ENCODE measurements around the gene SPG11. TPM values are rescaled to one million over a fixed set of nuclear protein-coding genes. Genes with fewer than 3 reads are reported as not detected.
"Not testable (repeated sequence)": the region's sequence is repeated elsewhere in the genome, so short reads cannot be mapped to it uniquely, and the experiment has no call there.

The SPG11 gene
- total and polyA plus RNA-seq, 2 experiments from 2014 or later: 15.7 to 65.1 TPM

DNA sequence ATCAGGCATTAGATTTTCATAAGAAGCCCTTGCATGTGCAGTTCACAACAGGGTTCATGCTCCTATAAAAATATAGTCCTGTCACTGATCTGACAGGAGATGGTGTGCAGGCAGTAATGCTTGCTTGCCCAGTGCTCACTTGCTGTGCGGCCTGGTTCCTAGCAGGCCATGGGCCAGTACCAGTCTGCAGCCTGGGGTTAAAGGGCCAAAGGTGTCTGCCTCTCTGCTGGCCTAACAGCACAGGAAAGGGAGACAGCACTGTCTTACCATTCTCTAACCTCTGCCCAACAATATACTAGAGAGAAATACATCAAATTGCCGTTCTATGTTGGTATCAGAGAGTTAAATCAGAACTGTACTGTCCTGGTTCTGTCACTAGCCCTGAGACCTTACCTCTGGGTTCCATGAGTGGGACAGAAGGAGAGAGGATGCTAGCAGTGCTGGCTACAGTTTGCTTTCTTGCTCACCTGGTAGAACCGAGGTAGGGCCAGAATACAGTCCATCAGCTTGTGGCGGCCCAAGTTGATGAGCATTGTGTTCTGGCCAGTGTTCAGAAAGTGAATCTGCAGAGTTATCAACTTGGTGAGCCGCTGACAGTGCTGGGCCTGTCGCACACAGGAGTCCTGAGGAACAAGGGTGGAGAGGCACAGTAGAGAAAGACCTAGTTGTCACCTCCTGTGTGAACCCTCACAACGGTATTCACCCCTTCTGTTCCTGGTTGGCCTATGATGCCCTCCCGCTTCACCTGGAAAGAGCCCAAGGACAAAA lies 97.9 kb downstream of the SPG11 start:
- Histone ChIP-seq H3K27me3 (no peaks in the 10 kb centered on the region), H3K4me3 (no peak overlapping the region), H3K9me3 (ENCODE audit: low read depth) (peaks cover 4% of the 10 kb centered on the region), H3K27ac (no peak overlapping the region), H3K36me3 (peaks cover 53% of the 10 kb centered on the region), H3K4me1 (ENCODE audit: low read depth) (no peaks in the 10 kb centered on the region)
- TF ChIP-seq CTCF (IDR thresholded peaks at IDR 0.05; ENCODE audit: low read depth, low read length): no peak
- no peak for DNase-seq (ENCODE audit: low read depth in 1 of 2, low spot score in 1 of 2)

DNA sequence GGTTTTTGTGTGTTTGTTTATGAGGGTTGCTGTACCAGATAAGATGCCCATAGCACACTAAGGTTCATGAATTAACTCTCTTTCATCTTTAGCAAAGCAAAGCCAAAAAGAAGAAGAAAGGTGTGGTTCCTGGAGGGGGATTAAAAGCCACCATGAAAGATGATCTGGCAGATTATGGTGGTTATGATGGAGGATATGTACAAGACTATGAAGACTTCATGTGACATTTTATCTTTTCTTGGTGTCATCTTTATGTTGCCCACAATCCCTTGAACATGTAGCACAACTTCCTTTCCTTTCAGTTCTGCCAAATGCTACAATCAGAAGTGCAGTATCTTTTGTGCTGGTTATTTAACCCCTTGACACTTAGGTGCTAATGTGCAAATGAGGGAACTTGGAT lies 102.5 kb downstream of the SPG11 start:
- H3K27me3 ChIP-seq; DNase-seq (ENCODE audit: low read depth in 1 of 2, low spot score in 1 of 2); H3K9me3 ChIP-seq (ENCODE audit: low read depth); H3K4me1 ChIP-seq (ENCODE audit: low read depth); H3K4me3 ChIP-seq: not testable (repeated sequence)
- H3K27ac ChIP-seq: peak overlapping the region; percentile 36
- peaks cover 80% of the 10 kb centered on the region for H3K36me3 ChIP-seq

DNA sequence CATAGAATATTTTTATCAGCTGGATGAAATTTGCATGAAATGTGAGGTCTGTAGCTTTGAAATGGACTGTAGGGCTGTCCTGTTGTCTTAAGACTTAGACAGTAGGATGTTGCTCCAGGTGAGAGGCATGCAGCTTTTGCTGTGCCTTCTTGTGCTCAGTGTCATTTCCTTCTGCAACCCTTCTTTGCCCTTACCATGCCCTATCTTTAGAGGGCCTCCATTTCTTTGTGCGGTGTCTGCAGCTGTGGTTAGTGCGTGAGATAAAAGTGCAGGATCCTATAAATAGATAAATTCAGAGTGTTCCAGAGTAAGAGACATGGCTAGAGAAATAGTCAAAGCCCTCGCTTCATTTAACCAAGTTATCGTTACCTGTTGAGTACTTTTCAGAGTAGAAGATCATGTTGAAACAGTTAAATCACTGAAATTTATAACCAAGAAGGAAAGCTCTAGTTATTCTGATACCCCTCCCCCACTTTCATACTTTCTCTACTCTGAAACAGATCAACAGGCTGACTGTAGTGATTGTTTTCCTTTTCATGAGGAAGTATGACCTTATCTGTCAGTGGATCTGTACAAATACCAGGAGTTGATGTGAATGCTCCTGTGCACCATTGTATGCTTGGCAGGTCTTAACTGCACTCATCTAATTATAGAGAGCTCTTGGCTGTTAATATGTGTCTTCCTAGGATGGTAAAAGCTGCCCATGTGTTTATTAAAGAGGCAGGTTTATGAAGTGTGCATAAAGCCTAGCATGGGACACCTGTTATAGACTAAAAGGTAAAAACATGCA lies 108.3 kb downstream of the SPG11 start:
- Histone ChIP-seq H3K27me3 (no peaks in the 10 kb centered on the region), H3K4me1 (ENCODE audit: low read depth) (peaks cover 12% of the 10 kb centered on the region), H3K9me3 (ENCODE audit: low read depth) (no peaks in the 10 kb centered on the region), H3K27ac (peak overlapping the region; percentile 78), H3K4me3 (no peak overlapping the region), H3K36me3 (peaks cover 39% of the 10 kb centered on the region)
- DNase-seq (ENCODE audit: low read depth in 1 of 2, low spot score in 1 of 2): peak in 1 of 2 donors; percentile 13
- TF ChIP-seq CTCF (IDR thresholded peaks at IDR 0.05; ENCODE audit: low read depth, low read length): no peak

DNA sequence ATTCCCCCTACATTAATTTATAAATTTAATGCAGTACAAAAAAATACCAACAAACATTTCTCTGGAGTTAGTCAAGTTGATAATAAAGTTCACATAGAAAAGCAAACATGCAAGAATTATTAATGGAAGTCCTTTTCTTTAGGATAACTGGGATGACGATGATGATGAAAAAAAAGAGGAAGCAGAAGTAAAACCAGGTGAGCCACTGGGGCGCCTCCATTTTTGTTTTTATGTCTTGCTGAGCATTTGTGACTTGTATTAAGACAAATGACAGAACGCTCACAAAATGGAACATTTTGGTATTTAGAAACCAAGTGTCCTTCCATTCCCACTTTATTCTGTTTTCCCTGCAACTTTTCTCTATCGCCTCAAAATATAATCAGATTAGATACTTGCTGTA lies 112.7 kb downstream of the SPG11 start:
- H3K4me1 ChIP-seq (ENCODE audit: low read depth): peaks cover 19% of the 10 kb centered on the region
- no peak for TF ChIP-seq CTCF (IDR thresholded peaks at IDR 0.05; ENCODE audit: low read depth, low read length)
- H3K36me3 ChIP-seq: peaks cover 11% of the 10 kb centered on the region
- DNase-seq (ENCODE audit: low read depth in 1 of 2, low spot score in 1 of 2): no peak
- H3K4me3 ChIP-seq: no peak overlapping the region
- no peaks in the 10 kb centered on the region for H3K9me3 ChIP-seq (ENCODE audit: low read depth)
- no peaks in the 10 kb centered on the region for H3K27me3 ChIP-seq
- H3K27ac ChIP-seq: no peak overlapping the region

GRCh38 chr15:44550256-44550655 lies 113.2 kb downstream of the SPG11 start:
- no peak overlapping the region for H3K27ac ChIP-seq
- peaks cover 11% of the 10 kb centered on the region for H3K36me3 ChIP-seq
- DNase-seq (ENCODE audit: low read depth in 1 of 2, low spot score in 1 of 2): peak in 1 of 2 donors; percentile 58
- TF ChIP-seq CTCF (IDR thresholded peaks at IDR 0.05; ENCODE audit: low read depth, low read length): peak; percentile 42
- H3K4me3 ChIP-seq: no peak overlapping the region
- peaks cover 16% of the 10 kb centered on the region for H3K4me1 ChIP-seq (ENCODE audit: low read depth)
- no peaks in the 10 kb centered on the region for H3K9me3 ChIP-seq (ENCODE audit: low read depth)
- H3K27me3 ChIP-seq: no peaks in the 10 kb centered on the region

DNA sequence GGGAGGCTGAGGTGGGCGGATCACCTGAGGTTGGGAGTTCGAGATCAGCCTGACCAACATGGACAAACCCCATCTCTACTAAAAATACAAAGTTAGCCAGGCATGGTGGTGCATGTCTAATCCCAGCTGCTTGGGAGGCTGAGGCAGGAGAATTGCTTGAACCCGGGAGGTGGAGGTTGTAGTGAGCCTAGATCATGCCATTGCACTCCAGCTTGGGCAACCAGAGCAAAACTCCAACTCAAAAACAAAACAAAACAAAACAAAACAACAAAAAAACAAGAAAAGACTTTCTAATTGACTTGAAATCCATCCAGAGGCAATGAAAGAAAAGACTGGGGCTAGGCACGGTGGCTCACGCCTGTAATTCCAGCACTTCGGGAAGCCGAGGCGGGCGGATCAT lies 114.3 kb downstream of the SPG11 start:
- not testable (repeated sequence) for DNase-seq (ENCODE audit: low read depth in 1 of 2, low spot score in 1 of 2); H3K27me3 ChIP-seq; H3K27ac ChIP-seq; H3K4me3 ChIP-seq; H3K4me1 ChIP-seq (ENCODE audit: low read depth); H3K9me3 ChIP-seq (ENCODE audit: low read depth)
- H3K36me3 ChIP-seq: peaks cover 11% of the 10 kb centered on the region

All from cardiac muscle cell (in vitro differentiated cells and primary cell).